Measurements from ENCODE around the gene TEDDM1. TPM values are rescaled to one million over a fixed set of nuclear protein-coding genes. Genes with fewer than 3 reads are reported as not detected.
"Not testable (repeated sequence)": the region's sequence is repeated elsewhere in the genome, so short reads cannot be mapped to it uniquely, and the experiment has no call there.

TEDDM1 gene
- total RNA-seq = not detected
- long read RNA-seq, donor 1 = 0 reads
- long read RNA-seq, donor 2 = 0 reads

GRCh38 chr1:182400567-182400966 is at the start of gene TEDDM1:
TSS of gene TEDDM1 (minus strand) at chr1:182400667. CDS start at chr1:182400485, 182 bp downstream.
- no peak for DNase-seq (ENCODE audit: low spot score)
- intact Hi-C loops (cut with DNase I) = no loop called here

GRCh38 chr1:182450087-182450486 is 49.6 kb upstream of the TEDDM1 start, which contains the start of gene RGSL1:
TSS of gene RGSL1 (plus strand) at chr1:182450146. CDS start at chr1:182450166, 20 bp downstream.
- intact Hi-C loops (cut with DNase I) = no loop called here
- DNase-seq (ENCODE audit: low spot score) = no peak

- DNase-seq (ENCODE audit: low spot score) = no peak
- intact Hi-C loops (cut with DNase I) = no loop called here
Measured at GRCh38 chr1:182447660-182448059, 47.2 kb upstream of the TEDDM1 start.

GRCh38 chr1:182447124-182447523 is 46.7 kb upstream of the TEDDM1 start:
- DNase-seq (ENCODE audit: low spot score); intact Hi-C loops (cut with DNase I): not testable (repeated sequence)

GRCh38 chr1:182446033-182446669 is 45.7 kb upstream of the TEDDM1 start:
- intact Hi-C loops (cut with DNase I) = no loop called here
- no peak for DNase-seq (ENCODE audit: low spot score)

- intact Hi-C loops (cut with DNase I) = no loop called here
- no peak for DNase-seq (ENCODE audit: low spot score)
Measured at GRCh38 chr1:182444497-182444896, 44.0 kb upstream of the TEDDM1 start.

GRCh38 chr1:182442333-182442732 is 41.9 kb upstream of the TEDDM1 start:
- no peak for DNase-seq (ENCODE audit: low spot score)
- intact Hi-C loops (cut with DNase I) = no loop called here

- intact Hi-C loops (cut with DNase I) = no loop called here
- DNase-seq (ENCODE audit: low spot score) = no peak
Measured at GRCh38 chr1:182441719-182442118, 41.3 kb upstream of the TEDDM1 start.

GRCh38 chr1:182438326-182438725 is 37.9 kb upstream of the TEDDM1 start:
- DNase-seq (ENCODE audit: low spot score) = no peak
- intact Hi-C loops (cut with DNase I) = no loop called here

GRCh38 chr1:182433580-182433979 is 33.1 kb upstream of the TEDDM1 start:
- intact Hi-C loops (cut with DNase I) = no loop called here
- no peak for DNase-seq (ENCODE audit: low spot score)

GRCh38 chr1:182431278-182431677 is 30.8 kb upstream of the TEDDM1 start:
- DNase-seq (ENCODE audit: low spot score) = no peak
- intact Hi-C loops (cut with DNase I) = no loop called here

- no peak for DNase-seq (ENCODE audit: low spot score)
- intact Hi-C loops (cut with DNase I) = no loop called here
Measured at GRCh38 chr1:182430263-182431068, 30.0 kb upstream of the TEDDM1 start.

- DNase-seq (ENCODE audit: low spot score) = no peak
- intact Hi-C loops (cut with DNase I) = no loop called here
Measured at GRCh38 chr1:182428043-182428442, 27.6 kb upstream of the TEDDM1 start.

GRCh38 chr1:182426442-182427430 is 26.3 kb upstream of the TEDDM1 start:
- intact Hi-C loops (cut with DNase I) = no loop called here

GRCh38 chr1:182415789-182416188 is 15.3 kb upstream of the TEDDM1 start:
- intact Hi-C loops (cut with DNase I) = no loop called here
- DNase-seq (ENCODE audit: low spot score) = no peak

More at GRCh38 chr1:182426442-182427430, 26.3 kb upstream of the TEDDM1 start:
- DNase-seq (ENCODE audit: low spot score) = no peak

GRCh38 chr1:182413969-182414368 is 13.5 kb upstream of the TEDDM1 start:
- intact Hi-C loops (cut with DNase I) = no loop called here
- DNase-seq (ENCODE audit: low spot score) = no peak

GRCh38 chr1:182413486-182413885 is 13.0 kb upstream of the TEDDM1 start:
- DNase-seq (ENCODE audit: low spot score) = no peak
- intact Hi-C loops (cut with DNase I) = no loop called here

- intact Hi-C loops (cut with DNase I) = no loop called here
- no peak for DNase-seq (ENCODE audit: low spot score)
Measured at GRCh38 chr1:182410620-182411273, 10.3 kb upstream of the TEDDM1 start.

- intact Hi-C loops (cut with DNase I) = no loop called here
- no peak for DNase-seq (ENCODE audit: low spot score)
Measured at GRCh38 chr1:182410138-182410537, 9.7 kb upstream of the TEDDM1 start.
